Neural cell (in vitro differentiated cells): ENCODE results near the gene PROC. TPM values are rescaled to one million over a fixed set of nuclear protein-coding genes. Genes with fewer than 3 reads are reported as not detected.

ENCODE experiments used
- H2AFZ ChIP-seq: fragments of 200-600, 300-800 bp; sonication (generic), shearing (Covaris generic); 2 replicates; pipeline ENCODE4 v1.6.0; 2014; ENCODE audit warnings: low read depth, mild to moderate bottlenecking, antibody characterized with exemption, low read length, moderate library complexity
- H3F3A ChIP-seq: fragments of 200-600 bp; shearing (Covaris generic); 2 replicates; pipeline ENCODE4 v1.6.1; 2016; ENCODE audit warnings: mild to moderate bottlenecking, moderate library complexity, mixed read lengths, antibody characterized with exemption, low read length; ENCODE audit not compliant: insufficient read depth, poor library complexity, severe bottlenecking
- H3K27ac ChIP-seq: fragments of 200-600, 300-800 bp; sonication (generic), shearing (Covaris generic); 2 replicates; pipeline ENCODE4 v1.5.1; 2014; ENCODE audit warnings: mild to moderate bottlenecking, low read length, moderate library complexity
- H3K27me3 ChIP-seq: fragments of 300-800, 200-600 bp; sonication (generic), shearing (Covaris generic); 2 replicates; pipeline ENCODE4 v1.6.0; 2014; ENCODE audit warnings: mild to moderate bottlenecking, low read depth, low read length, moderate library complexity; ENCODE audit not compliant: insufficient read depth
- H3K36me3 ChIP-seq: fragments of 300-800, 200-600 bp; sonication (generic), shearing (Covaris generic); 2 replicates; pipeline ENCODE4 v1.5.1; 2014; ENCODE audit warnings: mild to moderate bottlenecking, antibody characterized with exemption, low read length, moderate library complexity; ENCODE audit not compliant: insufficient read depth
- H3K4me2 ChIP-seq: fragments of 300-800, 200-600 bp; sonication (generic), shearing (Covaris generic); 2 replicates; pipeline ENCODE4 v1.6.0; 2014; ENCODE audit warnings: mild to moderate bottlenecking, low read length
- H3K4me3 ChIP-seq: fragments of 300-800, 200-600 bp; sonication (generic), shearing (Covaris generic); 2 replicates; pipeline ENCODE4 v1.5.1; 2014; ENCODE audit warnings: mild to moderate bottlenecking, low read length, moderate library complexity
- H3K79me2 ChIP-seq: fragments of 200-600 bp; shearing (Covaris generic); replicated peaks from 2 replicates; pipeline ENCODE4 v1.6.0; 2014; ENCODE audit warnings: mild to moderate bottlenecking, low read length, moderate library complexity; ENCODE audit not compliant: insufficient read depth
- H3K9ac ChIP-seq: fragments of 300-800, 200-600 bp; sonication (generic), shearing (Covaris generic); 2 replicates; pipeline ENCODE4 v1.6.1; 2016; ENCODE audit warnings: mild to moderate bottlenecking, low read length, mixed read lengths
- H3K9me2 ChIP-seq: fragments of 200-600 bp; shearing (Covaris generic); 2 replicates; pipeline ENCODE4 v1.6.1; 2016; ENCODE audit warnings: mild to moderate bottlenecking, low read length, mixed read lengths; ENCODE audit not compliant: insufficient read depth
- H3K9me3 ChIP-seq: fragments of 200-600, 300-800 bp; sonication (generic), shearing (Covaris generic); 2 replicates; pipeline ENCODE4 v1.6.1; 2016; ENCODE audit warnings: mild to moderate bottlenecking, mixed run types, low read length, moderate library complexity, mixed read lengths
- H4K20me1 ChIP-seq: fragments of 200-600 bp; shearing (Covaris generic); 2 replicates; pipeline ENCODE4 v1.6.1; 2016; ENCODE audit warnings: mild to moderate bottlenecking, mixed run types; ENCODE audit not compliant: insufficient read depth
- CTCF ChIP-seq: fragments of 450-650 bp; IDR thresholded peaks from 2 replicates; pipeline ENCODE4 v1.5.1; 2014; ENCODE audit warnings: antibody characterized with exemption, mild to moderate bottlenecking, moderate library complexity; ENCODE audit not compliant: poor library complexity, severe bottlenecking
- EP300 ChIP-seq: fragments of 450-650 bp; conservative IDR thresholded peaks from 2 replicates; pipeline ENCODE4 v1.6.1; 2014; ENCODE audit warnings: antibody characterized with exemption, mild to moderate bottlenecking, moderate library complexity; ENCODE audit not compliant: poor library complexity, severe bottlenecking
- EZH2 ChIP-seq: fragments of 200-600, 300-800 bp; shearing (Covaris generic), sonication (generic); IDR thresholded peaks from 2 replicates; pipeline ENCODE4 v1.6.1; 2014; ENCODE audit warnings: antibody characterized with exemption, low read length, borderline replicate concordance, mild to moderate bottlenecking; ENCODE audit not compliant: insufficient read depth, poor library complexity, severe bottlenecking
- MXI1 ChIP-seq: fragments of 450-650 bp; conservative IDR thresholded peaks from 2 replicates; pipeline ENCODE4 v1.6.1; 2014; ENCODE audit warnings: antibody characterized with exemption, mild to moderate bottlenecking; ENCODE audit not compliant: poor library complexity, severe bottlenecking
- POLR2AphosphoS5 ChIP-seq: IDR thresholded peaks from 2 replicates; pipeline ENCODE4 v1.6.1; 2012
- RAD21 ChIP-seq: fragments of 450-650 bp; conservative IDR thresholded peaks from 2 replicates; pipeline ENCODE4 v1.6.1; 2014; ENCODE audit warnings: antibody characterized with exemption, mild to moderate bottlenecking, moderate library complexity
- REST ChIP-seq: IDR thresholded peaks from 2 replicates; pipeline ENCODE4 v1.6.1; 2012; ENCODE audit warnings: borderline replicate concordance
- SMC3 ChIP-seq: fragments of 450-650 bp; conservative IDR thresholded peaks from 2 replicates; pipeline ENCODE4 v1.6.1; 2014; ENCODE audit warnings: antibody characterized with exemption, mild to moderate bottlenecking, moderate library complexity; ENCODE audit not compliant: poor library complexity
- TAF1 ChIP-seq: IDR thresholded peaks from 2 replicates; pipeline ENCODE4 v1.6.1; 2012; ENCODE audit warnings: low read depth
- polyA plus RNA-seq: library from polyadenylated mRNA; depleted of rRNA; stranded (reverse); fragments of >200 nt; gene quantifications from 2 replicates; pipeline ENCODE4 v1.2.3, GENCODE V29; 2014

Gene PROC
- polyA plus RNA-seq, 1 donor from 2014 or later: 0.33 TPM

- no peak overlapping the region for H3K9ac ChIP-seq
- H3K4me2 ChIP-seq: no peak overlapping the region
- TF ChIP-seq SMC3: no peak
- TF ChIP-seq POLR2AphosphoS5: no peak
- no peak for TF ChIP-seq REST
- no peak for TF ChIP-seq EP300
- TF ChIP-seq EZH2: no peak
- TF ChIP-seq MXI1: no peak
- TF ChIP-seq CTCF: no peak
- TF ChIP-seq RAD21: no peak
- TF ChIP-seq TAF1: no peak
- H4K20me1 ChIP-seq: peaks cover 3% of the 10 kb centered on the region
- H3K27ac ChIP-seq: no peak overlapping the region
- no peak overlapping the region for H2AFZ ChIP-seq
- no peaks in the 10 kb centered on the region for H3K36me3 ChIP-seq
- H3K9me2 ChIP-seq: no peaks in the 10 kb centered on the region
- peaks cover 85% of the 10 kb centered on the region for H3K79me2 ChIP-seq
- H3K27me3 ChIP-seq: no peaks in the 10 kb centered on the region
- no peaks in the 10 kb centered on the region for H3K9me3 ChIP-seq
- H3K4me3 ChIP-seq: no peak overlapping the region
- H3F3A ChIP-seq: no peaks in the 10 kb centered on the region
These were observed 36.5 kb upstream of the PROC start for GRCh38 chr2:127381762-127382161.

GRCh38 chr2:127382831-127383230, 35.4 kb upstream of the PROC start:
- peaks cover 3% of the 10 kb centered on the region for H4K20me1 ChIP-seq
- H3K27me3 ChIP-seq: no peaks in the 10 kb centered on the region
- H3K79me2 ChIP-seq: peaks cover 78% of the 10 kb centered on the region
- no peak overlapping the region for H3K9ac ChIP-seq
- H2AFZ ChIP-seq: no peak overlapping the region
- no peak for TF ChIP-seq EP300
- TF ChIP-seq CTCF: no peak
- TF ChIP-seq EZH2: no peak
- TF ChIP-seq POLR2AphosphoS5: no peak
- no peak for TF ChIP-seq MXI1
- no peak for TF ChIP-seq TAF1
- no peak for TF ChIP-seq REST
- TF ChIP-seq SMC3: no peak
- no peak for TF ChIP-seq RAD21
- H3K9me3 ChIP-seq: no peaks in the 10 kb centered on the region
- no peaks in the 10 kb centered on the region for H3K36me3 ChIP-seq
- H3K9me2 ChIP-seq: no peaks in the 10 kb centered on the region
- H3K4me3 ChIP-seq: no peak overlapping the region
- no peak overlapping the region for H3K27ac ChIP-seq
- H3K4me2 ChIP-seq: no peak overlapping the region
- H3F3A ChIP-seq: no peaks in the 10 kb centered on the region
